Mucosa of stomach (tissue), 1 donor: Measurements from ENCODE around the gene IDE.

ENCODE experiments used
- H3K27me3 ChIP-seq: one replicate; pipeline ENCODE4 v1.7.0; 2013; ENCODE audit warnings: mild to moderate bottlenecking, low read length; ENCODE audit not compliant: control insufficient read depth, insufficient read depth
- H3K36me3 ChIP-seq: one replicate; pipeline ENCODE4 v1.7.0; 2013; ENCODE audit warnings: low read length; ENCODE audit not compliant: control insufficient read depth, insufficient read depth
- H3K4me1 ChIP-seq: one replicate; pipeline ENCODE4 v1.7.0; 2013; ENCODE audit warnings: mild to moderate bottlenecking, low read length; ENCODE audit not compliant: control insufficient read depth, insufficient read depth
- H3K4me3 ChIP-seq: one replicate; pipeline ENCODE4 v1.7.0; 2013; ENCODE audit warnings: low read length
- H3K9ac ChIP-seq: one replicate; pipeline ENCODE4 v1.7.0; 2013; ENCODE audit warnings: mild to moderate bottlenecking, low read length, moderate library complexity
- H3K9me3 ChIP-seq: one replicate; pipeline ENCODE4 v1.7.0; 2013; ENCODE audit warnings: mild to moderate bottlenecking, low read length, moderate library complexity; ENCODE audit not compliant: control insufficient read depth
- donor health status: Pancreatic carcinoma.

The IDE gene

DNA sequence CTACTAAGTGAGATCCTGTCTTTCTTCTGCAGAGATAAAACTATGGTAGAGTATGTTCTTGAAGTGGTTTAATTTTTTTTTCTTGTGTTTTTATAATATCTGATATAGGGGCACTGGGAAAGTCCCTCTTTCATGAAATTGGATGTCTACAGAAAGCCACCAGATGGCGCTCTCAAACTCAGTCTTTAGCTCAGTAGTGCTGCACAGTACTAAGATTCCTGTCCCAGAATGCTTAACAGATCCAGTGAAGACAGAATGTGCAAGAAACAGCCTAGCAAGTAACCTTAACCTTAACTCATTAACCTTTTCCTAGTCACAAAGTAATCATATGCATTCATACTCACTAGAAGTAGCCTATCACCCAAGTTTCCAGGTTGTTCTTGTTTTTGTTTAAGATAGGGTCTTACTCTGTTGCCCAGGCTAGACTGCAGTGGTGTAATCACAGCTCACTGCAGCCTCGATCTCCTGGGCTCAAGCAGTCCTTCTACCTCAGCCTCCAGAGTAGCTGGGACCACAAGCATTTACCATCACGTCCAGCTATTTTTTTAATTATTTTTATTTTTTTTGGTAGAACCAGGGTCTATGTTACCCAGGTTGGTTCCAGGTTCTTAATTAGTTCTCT lies 56.7 kb downstream of the IDE start:
- no peak overlapping the region for H3K4me3 ChIP-seq
- no peaks in the 10 kb centered on the region for H3K36me3 ChIP-seq
- no peaks in the 10 kb centered on the region for H3K4me1 ChIP-seq
- H3K9me3 ChIP-seq: no peaks in the 10 kb centered on the region
- H3K27me3 ChIP-seq: no peaks in the 10 kb centered on the region
- H3K9ac ChIP-seq: no peak overlapping the region

- no peaks in the 10 kb centered on the region for H3K9me3 ChIP-seq
- no peak overlapping the region for H3K9ac ChIP-seq
- H3K36me3 ChIP-seq: no peaks in the 10 kb centered on the region
- H3K4me1 ChIP-seq: no peaks in the 10 kb centered on the region
- no peaks in the 10 kb centered on the region for H3K27me3 ChIP-seq
- H3K4me3 ChIP-seq: no peak overlapping the region
Observed at GRCh38 chr10:92508866-92509265, 65.0 kb downstream of the IDE start.

GRCh38 chr10:92506336-92506735 lies 67.6 kb downstream of the IDE start:
- H3K4me3 ChIP-seq: no peak overlapping the region
- H3K4me1 ChIP-seq: no peaks in the 10 kb centered on the region
- no peaks in the 10 kb centered on the region for H3K36me3 ChIP-seq

GRCh38 chr10:92505044-92505443 lies 68.8 kb downstream of the IDE start:
- Histone ChIP-seq H3K9me3 (no peaks in the 10 kb centered on the region), H3K27me3 (no peaks in the 10 kb centered on the region), H3K9ac (no peak overlapping the region), H3K4me3 (no peak overlapping the region), H3K4me1 (no peaks in the 10 kb centered on the region), H3K36me3 (no peaks in the 10 kb centered on the region)

More at GRCh38 chr10:92506336-92506735, 67.6 kb downstream of the IDE start:
- H3K9me3 ChIP-seq: no peaks in the 10 kb centered on the region
- no peak overlapping the region for H3K9ac ChIP-seq
- H3K27me3 ChIP-seq: no peaks in the 10 kb centered on the region

DNA sequence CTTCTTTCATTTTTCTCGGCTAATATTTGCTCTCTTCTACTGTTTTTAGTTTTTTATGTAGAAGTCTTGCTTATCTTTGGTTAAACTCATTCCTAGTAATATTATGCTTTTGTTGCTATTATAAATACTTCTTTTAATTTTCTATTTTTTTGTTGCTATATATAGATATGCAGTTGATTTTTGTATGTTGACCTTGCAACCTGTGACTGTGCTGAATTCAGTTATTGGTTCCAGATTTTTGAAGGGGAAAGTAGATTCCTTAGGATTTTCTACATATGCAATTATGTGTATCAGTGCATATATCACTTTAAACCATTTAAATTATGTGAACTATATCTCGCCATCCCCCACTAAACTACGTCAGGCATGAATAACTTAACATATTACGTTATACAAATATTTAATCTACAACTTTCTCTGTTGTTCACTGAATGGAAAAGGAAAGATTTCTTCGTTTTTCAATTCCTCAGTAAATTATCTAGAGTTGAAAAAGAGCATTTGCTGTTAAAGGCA lies 71.5 kb downstream of the IDE start:
- no peaks in the 10 kb centered on the region for H3K4me1 ChIP-seq
- H3K9me3 ChIP-seq: no peaks in the 10 kb centered on the region
- H3K27me3 ChIP-seq: no peaks in the 10 kb centered on the region
- no peaks in the 10 kb centered on the region for H3K36me3 ChIP-seq
- H3K9ac ChIP-seq: no peak overlapping the region
- H3K4me3 ChIP-seq: no peak overlapping the region

GRCh38 chr10:92493362-92493761 lies 80.5 kb downstream of the IDE start:
- Histone ChIP-seq H3K9ac (no peak overlapping the region), H3K4me3 (no peak overlapping the region), H3K27me3 (no peaks in the 10 kb centered on the region), H3K36me3 (peaks cover 4% of the 10 kb centered on the region), H3K9me3 (no peaks in the 10 kb centered on the region), H3K4me1 (no peaks in the 10 kb centered on the region)

GRCh38 chr10:92492748-92493240 lies 81.1 kb downstream of the IDE start:
- peaks cover 4% of the 10 kb centered on the region for H3K36me3 ChIP-seq
- H3K4me1 ChIP-seq: no peaks in the 10 kb centered on the region
- H3K9ac ChIP-seq: no peak overlapping the region
- no peaks in the 10 kb centered on the region for H3K27me3 ChIP-seq
- no peak overlapping the region for H3K4me3 ChIP-seq
- no peaks in the 10 kb centered on the region for H3K9me3 ChIP-seq

DNA sequence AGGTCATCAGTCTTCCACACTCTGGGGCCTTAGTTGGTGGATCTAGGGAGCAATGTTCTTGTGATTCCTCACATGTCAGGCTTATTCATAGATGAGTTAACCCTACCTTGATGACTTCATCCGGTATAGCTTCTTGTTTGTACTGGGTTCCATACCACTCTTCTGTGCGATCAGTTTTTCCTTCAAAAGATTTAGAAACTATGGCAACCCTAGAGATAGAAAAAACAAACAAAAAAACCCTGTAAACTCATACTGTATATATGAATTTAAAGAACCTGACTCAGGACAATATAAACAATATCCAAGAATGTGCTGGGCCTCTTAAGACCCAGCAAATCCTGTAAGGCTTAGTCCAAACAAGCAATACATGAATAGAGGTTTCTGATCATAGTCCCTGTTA lies 83.5 kb downstream of the IDE start:
- no peaks in the 10 kb centered on the region for H3K9me3 ChIP-seq
- H3K4me1 ChIP-seq: no peaks in the 10 kb centered on the region
- H3K27me3 ChIP-seq: no peaks in the 10 kb centered on the region
- no peak overlapping the region for H3K4me3 ChIP-seq
- peaks cover 4% of the 10 kb centered on the region for H3K36me3 ChIP-seq
- H3K9ac ChIP-seq: no peak overlapping the region

DNA sequence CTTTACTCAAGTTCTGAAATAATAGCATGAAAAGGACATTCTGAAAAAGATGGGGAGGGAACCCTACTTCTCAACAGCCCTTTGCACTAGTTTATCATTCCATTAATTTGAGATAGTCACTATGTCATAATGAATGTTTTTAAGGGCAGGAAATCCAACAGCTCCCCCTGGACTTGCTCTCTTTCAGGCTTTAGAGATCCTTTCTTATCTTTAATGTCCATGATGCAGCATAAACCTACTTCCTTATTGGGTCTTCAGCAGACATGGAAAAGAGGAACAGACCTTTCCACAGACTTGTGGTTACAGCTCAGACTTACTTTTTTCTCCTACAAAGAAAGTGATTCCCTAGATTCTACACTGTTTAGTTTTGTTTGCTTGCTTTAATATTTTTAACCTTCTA lies 87.3 kb downstream of the IDE start:
- no peaks in the 10 kb centered on the region for H3K9me3 ChIP-seq
- H3K4me3 ChIP-seq: no peak overlapping the region
- no peaks in the 10 kb centered on the region for H3K4me1 ChIP-seq
- no peak overlapping the region for H3K9ac ChIP-seq
- H3K27me3 ChIP-seq: no peaks in the 10 kb centered on the region
- H3K36me3 ChIP-seq: peaks cover 4% of the 10 kb centered on the region

DNA sequence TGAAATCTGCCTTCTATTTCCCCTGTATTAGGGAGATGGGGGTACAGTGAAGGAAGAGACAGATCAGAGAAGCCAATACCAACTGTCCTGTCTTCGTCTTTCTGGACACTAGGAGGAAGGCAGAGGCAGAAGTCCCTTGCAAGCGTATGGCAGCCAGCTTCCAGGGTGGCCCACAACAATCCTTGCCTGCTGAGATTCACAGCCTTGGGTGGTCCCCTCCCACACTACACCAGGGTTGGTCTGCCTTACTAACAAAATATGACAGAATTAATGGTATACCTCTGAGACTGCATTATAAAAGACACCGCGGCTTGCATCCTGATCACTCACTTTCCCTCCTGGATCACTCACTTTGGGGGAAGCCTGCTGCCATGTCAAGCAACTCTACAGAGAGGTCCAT lies 90.4 kb downstream of the IDE start:
- Histone ChIP-seq H3K4me3 (no peak overlapping the region), H3K27me3 (no peaks in the 10 kb centered on the region), H3K9me3 (no peaks in the 10 kb centered on the region), H3K36me3 (no peaks in the 10 kb centered on the region), H3K9ac (no peak overlapping the region), H3K4me1 (no peaks in the 10 kb centered on the region)

DNA sequence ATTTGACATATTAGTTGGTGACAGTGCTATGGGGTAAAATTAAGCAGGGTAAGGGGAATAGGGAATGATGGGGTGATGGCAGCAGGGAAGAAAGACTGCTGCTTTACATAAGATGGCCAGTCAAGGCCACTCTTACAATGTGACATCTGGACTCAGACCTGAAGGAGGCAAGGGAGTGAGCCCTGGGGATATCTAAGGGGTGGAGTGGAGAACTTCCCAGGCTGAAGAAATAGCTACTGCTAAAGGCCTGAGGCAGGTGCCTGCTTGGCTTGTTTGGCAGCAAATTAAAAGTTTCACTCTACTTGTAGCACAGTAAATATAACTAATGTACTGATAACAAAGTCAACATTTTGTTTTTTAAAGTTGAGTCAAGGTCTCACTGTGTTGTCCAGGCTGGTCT lies 93.5 kb downstream of the IDE start:
- Histone ChIP-seq H3K36me3 (no peaks in the 10 kb centered on the region), H3K4me3 (no peak overlapping the region), H3K9ac (no peak overlapping the region), H3K9me3 (no peaks in the 10 kb centered on the region), H3K27me3 (no peaks in the 10 kb centered on the region), H3K4me1 (no peaks in the 10 kb centered on the region)

- no peak overlapping the region for H3K4me3 ChIP-seq
- no peaks in the 10 kb centered on the region for H3K36me3 ChIP-seq
- no peaks in the 10 kb centered on the region for H3K27me3 ChIP-seq
- no peak overlapping the region for H3K9ac ChIP-seq
- no peaks in the 10 kb centered on the region for H3K4me1 ChIP-seq
- no peaks in the 10 kb centered on the region for H3K9me3 ChIP-seq
Observed at GRCh38 chr10:92479547-92479946, 94.3 kb downstream of the IDE start.

DNA sequence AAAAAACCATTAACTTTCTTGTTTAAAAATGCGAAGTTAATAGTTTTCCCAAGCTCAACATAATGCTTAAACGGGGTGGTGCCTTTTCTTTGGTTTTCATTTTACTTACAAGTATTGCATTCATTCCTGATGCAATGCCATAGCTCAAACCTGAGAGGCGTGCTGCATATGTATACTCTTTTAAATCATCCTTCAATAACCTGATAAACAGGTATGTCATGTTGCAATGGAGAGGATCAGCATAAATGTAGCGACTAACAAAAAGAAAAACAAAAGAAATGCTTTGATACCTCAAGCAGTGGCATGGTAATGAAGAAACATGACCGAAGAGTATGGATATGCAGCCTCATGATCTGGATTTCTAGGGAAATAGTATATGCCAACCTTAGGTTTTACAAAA lies 95.4 kb downstream of the IDE start:
- no peaks in the 10 kb centered on the region for H3K4me1 ChIP-seq
- H3K4me3 ChIP-seq: no peak overlapping the region
- no peak overlapping the region for H3K9ac ChIP-seq
- no peaks in the 10 kb centered on the region for H3K27me3 ChIP-seq
- H3K9me3 ChIP-seq: no peaks in the 10 kb centered on the region
- H3K36me3 ChIP-seq: no peaks in the 10 kb centered on the region
